Epidermal melanocyte (primary cell): Measurements from ENCODE around the gene TET3.
A peak's percentile ranks its signal among the peaks of the same experiment; 100 is the strongest.

Experiments used
- DNase-seq: peaks from one replicate; pipeline ENCODE4 v3.0.0; 2011; ENCODE audit warnings: low spot score; ENCODE audit not compliant: insufficient read length

TET3 gene

DNA sequence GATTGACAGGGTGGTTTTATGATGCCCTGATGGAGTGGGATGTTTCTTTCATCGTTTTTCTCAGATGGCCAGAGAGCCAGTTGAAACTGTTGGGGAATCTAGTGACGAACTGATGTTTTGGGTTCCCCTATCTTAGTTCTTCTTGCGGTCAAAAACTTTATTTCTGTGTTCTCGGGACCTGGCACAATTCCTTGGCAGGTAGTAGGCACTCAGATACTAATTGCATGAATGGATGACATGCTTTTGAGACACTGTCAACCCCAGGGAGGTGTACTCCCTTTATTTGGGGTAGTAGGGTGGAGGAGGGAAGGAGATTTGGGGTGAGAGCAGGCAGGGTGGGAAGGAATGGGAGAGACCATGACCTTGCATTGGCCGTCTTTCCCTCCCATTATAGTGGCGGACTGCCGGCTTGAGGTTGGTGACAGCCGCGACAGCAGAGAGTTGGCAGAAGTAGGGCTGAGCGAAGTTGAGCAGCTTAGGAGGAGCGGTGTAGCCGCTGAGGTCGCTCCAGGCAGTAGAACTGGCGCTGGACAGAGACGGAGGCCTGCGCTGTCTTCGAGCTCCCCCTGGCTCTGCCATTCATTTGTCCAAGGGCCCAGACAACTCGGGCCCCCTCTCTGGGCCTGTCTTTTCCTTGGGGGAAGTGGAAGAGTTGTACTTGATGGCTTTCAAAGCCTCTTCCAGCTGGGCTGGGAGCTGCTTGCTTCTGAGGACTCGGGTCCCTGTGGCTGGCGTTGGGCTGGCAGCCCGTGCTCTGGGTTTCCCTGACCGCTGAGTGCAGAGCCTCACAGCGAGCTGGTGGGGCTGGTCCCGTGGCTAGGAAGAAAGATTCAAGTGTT lies 2.6 kb downstream of the TET3 start:
- DNase-seq, result no peak

DNA sequence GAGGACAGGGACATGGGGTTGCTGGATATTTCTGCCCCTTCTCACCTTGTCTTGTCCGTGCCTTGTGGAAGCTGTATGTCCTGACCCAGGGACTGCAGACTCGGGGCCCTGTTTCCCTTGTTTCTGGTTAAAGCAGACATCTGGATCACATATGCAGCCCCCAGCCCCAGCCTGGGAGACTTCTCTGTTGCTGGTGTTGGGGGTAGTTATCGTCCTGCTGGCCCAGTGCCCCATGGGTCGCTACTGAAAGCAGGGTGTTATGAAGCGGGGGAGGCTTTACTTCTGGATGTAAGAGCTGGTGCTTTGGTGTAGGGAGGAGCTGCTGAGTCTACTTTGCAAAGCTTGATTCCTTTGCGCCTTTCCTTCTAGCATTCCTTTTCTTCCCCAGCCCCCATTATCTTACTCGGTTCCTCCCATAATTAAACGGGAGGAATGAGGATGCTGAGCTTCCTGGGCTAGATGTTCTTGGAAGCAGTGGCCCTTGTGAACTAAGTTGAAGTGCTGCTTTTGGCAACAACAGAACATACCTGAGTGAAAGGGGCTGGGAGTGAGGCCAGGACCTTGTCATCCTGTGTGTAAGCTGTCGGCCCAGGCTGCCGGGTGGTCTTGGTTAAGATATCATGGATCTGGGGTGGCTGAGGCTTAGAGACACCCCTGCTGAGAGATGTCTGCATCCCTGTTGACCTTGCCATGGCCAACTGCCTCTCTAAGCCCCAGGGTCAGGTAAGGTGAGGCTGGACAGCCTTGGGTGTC lies 3.4 kb downstream of the TET3 start:
- DNase-seq, result no peak

DNA sequence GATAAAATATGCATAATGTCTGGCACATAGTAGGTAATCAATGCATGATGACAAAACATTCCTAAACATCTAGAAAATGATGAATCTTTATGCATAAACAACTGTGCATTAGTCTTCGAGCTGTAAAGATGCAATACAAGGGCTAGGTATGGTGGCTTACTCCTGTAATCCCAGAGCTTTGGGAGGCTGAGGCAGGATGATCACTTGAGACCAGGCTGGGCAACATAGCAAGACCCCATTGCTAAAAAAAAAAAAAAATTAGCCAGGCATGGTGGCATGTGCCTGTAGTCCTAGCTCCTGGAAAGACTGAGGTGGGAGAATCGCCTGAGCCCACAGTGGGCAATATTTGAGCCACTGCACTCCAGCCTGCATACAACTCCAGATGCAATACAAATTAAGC lies 5.3 kb downstream of the TET3 start:
- no peak for DNase-seq

DNA sequence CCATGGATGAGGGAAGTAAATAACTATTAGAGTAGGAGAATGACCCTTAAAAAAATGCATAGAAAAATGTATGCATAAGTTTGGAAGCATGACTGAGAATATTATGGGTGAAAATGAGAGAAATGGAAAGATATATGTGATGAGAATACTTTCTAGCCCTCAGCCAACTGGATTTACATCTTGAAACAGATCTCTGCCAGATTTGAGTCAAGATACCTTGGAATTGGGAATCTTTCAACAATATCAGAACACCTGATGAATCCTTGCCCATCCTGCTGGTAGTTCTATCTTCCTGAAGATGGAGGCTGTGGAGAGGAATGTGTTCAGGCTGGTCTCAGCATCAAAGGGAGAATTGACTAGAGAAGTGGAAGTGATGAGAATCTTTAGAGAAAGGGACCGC lies 5.8 kb downstream of the TET3 start:
- DNase-seq, result no peak

DNA sequence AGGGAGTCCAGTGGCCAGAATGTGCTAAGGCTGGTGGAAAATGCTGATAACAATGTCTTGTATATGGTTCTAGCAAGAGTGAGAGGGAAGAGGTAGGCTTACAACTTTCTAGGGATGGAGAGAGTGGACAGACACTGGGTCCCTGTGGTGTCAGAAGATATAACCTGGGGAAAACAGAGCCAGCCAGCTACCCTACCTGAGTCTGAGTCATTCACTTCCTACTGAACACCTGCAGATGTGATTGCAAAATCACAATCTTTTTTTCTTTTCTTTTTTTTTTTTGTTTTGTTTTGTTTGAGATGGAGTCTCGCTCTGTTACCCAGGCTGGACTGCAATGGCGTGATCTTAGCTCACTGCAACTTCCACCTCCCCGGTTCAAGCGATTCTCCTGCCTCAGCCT lies 7.3 kb downstream of the TET3 start:
- no peak for DNase-seq

DNA sequence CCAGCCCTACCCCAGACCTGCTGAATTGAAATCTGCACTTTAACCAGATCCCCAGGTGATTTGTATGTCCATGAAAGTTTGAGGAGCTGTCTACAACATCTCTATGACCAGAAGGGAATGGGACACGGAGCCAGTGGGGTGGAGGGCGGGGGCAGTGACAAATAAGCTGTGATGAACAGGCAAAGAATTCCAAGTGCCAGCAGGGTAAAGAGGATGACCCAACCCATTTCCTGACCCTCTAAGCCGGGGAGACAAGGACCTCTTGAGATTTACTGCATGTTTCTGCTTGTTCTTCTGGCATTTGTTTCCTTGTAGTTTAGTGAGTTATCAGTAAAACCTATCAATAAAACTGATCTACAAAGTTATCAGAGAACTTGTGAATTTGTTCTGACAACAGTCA lies 8.7 kb downstream of the TET3 start:
- no peak for DNase-seq

DNA sequence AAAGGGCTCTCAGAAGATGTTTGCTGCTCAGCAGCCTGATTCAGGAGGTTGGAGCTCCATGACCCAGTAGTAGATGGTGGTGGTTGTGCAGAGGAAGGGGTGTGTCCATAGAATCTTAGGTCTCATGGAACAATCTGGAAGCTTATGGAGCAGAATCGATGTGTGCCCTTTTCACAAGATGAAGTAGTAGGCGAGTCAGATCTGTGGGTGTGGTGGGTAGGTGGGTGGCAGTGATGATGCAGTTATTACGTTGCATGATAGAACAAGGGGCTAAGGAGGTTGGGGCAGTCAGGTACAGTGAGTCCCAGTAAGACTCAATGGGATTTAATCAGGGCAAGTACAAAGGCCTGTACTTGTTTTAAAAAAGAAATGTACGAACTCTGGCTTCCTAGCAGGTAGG lies 9.1 kb downstream of the TET3 start:
- DNase-seq, result no peak

DNA sequence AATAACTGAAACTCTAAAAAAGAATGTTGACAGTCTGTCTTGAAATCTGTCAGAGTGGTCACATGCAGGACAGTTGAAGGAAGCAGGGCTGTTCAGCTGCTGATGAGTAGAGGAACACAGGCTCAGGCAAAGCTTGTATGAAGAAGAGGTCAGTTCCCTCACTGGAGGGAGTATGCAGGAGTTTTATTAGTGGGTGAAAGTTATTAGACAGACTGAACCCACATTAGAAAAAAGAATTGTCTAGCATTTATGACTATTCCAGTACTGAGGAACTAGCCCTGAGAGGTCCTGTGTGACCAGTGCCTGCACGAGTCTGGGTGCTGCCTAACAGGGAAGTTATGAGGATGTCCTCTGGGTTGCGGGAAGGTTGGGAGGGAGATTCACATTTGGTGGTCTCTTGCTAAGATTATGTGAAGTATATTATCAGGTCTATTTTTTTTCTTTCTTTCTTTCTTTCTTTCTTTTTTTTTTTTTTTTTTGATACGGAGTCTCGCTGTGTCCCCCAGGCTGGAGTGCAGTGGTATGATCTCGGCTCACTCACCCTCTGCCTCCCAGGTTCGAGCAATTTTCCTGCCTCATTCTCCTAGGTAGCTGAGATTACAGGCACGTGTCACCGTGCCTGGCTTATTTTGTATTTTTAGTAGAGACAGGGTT lies 9.6 kb downstream of the TET3 start:
- DNase-seq, result no peak

DNA sequence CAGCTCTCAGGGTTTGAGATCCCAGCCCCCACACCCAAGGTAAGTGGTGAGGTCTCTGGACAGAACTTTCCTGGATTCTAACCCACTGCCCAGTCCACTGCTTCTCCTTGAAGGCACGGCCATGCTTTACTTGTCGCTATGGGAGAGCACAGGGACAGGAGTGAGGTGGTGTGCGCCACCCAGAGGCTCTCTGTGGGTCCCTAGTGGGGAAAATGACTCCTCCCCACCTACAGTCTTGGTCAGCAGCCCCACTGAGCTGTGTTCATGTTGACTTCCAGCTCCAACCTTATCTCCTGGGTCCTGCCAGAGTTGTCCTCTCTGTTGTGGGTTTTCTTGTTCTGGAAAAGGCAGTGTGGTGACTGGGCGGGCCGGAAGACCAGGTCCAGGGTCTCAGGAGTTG lies 11.1 kb downstream of the TET3 start:
- no peak for DNase-seq

DNA sequence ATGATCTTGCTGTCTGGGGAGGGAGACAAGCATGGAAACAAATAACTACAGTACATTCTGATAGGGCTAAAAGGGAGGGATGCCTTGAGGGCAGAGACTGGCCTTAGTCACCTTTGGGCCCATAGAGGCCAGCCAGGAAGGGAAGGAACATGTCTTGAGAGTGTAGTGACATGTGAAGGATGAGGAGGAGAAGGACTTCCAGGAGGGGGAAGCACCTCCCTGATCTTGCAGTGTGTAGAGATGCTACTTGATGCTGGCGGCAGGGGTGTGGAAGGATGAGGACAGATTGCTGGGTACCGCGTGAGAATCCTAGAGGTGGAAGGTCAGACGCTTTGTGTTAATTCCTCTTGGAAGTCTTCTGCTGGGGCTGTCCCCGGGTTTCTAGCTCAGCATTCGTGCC lies 13.1 kb downstream of the TET3 start:
- DNase-seq, result no peak

DNA sequence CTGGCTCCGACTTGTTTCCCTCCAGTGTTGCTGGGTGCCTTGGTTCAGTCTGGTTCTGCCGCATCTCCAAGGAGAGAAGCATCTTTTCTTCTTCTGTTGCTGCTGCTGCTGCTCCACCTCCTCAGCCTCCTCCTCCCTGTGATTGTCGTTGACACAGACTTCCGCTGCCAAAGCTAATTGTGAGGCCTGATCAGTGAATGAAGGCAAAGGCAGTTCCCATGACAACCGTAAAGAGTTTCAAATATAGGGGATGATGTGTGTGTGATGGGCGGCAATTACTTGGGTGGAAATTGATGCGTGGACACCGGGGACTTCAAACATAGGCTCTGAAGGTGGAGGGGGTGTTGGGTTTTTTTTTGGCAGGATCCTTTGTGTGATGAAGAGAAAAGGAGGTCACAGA lies 13.7 kb downstream of the TET3 start:
- DNase-seq, result no peak

DNA sequence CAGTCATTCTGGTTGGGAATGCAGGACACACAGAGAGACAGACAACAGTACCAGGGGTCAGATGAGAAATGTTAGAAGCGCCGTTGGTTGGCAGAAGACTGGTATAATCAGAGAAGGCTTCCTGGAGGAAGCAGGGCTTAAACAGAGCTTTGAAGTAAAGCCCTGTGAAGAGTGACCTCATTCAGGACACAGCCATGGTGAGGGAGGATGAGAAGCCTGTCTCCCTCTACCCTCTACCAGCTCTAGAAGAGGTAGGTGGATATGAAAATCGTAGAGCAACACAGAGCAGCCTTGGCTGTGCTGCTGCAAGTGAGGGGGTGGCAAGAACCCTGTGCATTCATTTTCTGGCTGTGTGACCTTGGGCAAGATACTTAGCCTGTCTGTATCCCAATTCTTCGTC lies 14.2 kb downstream of the TET3 start:
- DNase-seq, result no peak

DNA sequence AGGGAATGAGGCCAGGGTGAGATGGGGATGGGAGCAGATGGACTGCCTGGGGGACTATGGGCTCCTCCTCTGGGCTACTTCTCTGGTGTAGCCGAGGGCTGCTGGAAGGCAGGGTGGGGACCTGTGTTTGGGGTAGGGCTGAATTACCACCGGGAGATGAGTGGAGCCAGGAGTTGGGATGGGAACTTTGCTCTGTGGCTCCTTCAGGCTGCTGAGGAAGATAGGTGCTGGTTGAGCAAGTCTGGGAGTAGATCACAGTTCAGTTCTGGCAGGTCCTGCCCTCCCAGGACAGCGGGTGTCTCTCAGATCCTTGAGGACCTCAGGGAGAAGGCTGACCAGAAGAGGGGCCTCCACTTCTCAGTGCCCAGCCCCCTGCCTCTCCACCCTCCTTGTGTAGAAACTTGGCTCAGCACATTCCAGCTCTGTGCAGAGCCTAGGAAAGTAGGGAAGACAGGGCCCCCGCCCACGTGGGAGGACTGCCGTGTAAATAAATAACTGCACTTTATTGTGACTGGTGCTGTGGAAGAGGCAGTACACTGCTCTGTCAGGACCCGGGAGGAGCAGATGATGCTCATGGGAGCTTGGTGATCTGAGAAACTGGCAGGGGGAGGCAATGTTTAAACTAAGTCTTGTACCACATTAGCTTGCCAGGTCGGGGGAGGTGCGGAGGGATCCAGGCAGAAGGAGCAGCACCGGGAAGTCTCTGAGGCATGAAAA lies 15.3 kb downstream of the TET3 start:
- no peak for DNase-seq

DNA sequence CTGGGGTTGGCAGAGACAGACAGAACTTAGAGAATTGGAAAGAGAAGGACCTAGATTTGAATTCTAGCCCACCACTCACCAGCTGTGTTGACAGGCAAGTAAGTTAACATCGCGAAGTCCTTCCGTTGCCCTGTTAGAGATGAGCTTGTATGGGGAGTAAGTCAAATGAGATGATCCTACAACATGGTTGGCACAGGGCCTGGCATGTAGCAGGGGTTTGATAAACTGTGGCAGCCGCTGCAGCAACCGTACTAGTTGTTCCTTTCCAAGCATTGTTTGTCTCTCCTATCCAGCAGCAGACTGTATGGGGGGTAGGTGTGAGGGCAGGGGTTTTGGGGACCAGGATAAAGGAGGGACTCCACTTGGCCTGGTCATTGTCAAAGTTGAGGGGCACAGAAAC lies 16.0 kb downstream of the TET3 start:
- no peak for DNase-seq

DNA sequence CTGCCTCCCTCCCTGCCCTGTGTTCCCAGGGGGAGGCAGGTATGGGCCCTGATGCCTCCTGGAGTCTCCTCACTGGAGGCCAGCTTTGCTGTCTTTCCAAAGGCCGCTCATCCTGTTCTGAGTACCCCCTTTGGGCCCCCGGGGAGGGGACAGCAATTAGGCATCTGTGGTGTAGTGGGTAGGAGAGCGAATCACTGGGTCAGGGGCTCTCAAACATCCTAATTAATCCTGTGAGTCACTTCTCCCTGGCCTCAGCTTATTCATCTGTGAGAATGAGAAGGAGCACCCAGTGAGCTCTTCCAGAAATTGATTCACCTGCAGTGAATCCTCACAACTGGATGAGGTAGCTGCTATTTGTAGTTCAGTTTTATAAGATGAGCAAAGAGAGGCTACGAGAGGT lies 16.4 kb downstream of the TET3 start:
- no peak for DNase-seq

DNA sequence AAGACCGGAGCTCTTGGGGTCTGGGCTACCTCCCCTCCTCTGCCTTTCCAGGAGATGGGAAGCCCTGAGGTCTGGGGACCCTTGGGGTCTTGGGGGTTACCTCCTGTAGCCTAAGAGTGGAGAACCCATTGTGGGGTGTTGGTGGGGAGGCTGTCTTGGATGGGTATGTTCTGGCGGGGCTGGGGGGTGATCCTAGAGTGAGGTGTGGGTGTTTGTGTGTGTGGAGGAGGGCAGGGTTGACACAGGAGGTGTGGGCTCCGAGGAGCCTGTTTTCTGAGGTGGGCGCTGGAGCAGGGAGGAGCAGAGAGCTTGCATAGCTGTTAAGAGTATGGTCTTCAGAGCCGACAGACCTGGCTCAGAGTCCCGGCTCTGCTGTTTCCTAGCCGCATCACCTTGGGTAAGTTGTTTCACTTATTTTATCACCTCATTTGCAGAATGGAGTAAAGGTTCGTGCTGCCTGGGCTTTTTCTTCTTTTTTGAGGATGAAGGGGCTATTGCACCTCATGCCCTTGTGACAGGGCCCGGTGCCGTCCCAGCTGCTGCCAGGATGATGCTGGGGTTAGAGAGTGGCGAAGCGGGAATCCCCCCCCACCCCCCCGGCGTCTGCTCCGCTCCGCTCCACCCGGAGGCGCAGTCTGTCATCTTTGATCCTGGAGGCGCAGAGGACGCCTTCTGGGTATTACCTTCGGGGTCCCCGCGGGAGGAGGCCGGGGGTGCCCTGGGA lies 17.2 kb downstream of the TET3 start:
- DNase-seq, result no peak

DNA sequence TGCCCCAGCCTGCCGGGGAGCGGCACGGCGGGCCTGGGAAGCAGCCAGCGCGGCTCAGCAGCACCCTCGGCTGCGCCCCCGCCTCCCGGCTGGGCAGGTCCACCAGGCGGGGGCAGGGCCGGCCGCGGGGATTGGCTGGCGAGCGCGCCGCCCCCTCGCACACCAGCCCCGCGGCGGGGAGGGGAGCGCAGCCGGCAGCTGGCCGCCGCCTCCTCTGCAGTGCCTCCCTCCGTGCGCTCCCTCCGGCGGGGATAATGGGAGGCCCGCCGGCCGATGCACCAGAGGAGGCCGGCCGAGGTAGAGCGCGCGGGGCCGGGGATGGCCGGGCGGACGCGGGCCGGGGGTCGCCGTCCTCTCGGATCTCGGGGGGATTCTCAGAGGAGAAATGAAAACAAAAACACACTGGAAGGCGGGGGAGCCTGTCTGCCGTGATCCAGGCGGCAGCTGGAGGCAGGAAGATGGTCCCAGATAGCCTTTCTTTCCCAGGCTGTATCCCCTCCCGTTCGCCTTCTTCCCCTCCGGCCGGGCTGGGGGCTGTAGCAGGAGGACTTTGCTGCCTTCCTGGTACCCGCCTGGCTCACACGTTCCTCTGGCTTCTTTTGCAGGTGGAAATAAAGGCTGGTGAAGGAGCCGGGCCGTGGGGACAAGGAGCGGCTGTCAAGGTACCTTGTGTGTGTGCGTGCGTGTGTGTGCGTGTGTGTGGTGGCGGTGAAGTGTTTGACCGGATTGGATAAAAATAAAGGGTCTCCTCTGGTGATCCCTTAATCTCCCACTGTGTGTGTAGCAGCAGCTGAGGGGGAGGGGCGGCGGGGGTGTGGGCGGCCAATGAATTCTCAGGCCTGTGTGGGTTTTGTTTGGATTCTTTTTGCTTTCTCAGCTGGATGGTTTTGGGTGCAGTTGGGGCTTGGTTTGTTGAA lies 18.1 kb downstream of the TET3 start:
- DNase-seq, result peak; percentile 72

DNA sequence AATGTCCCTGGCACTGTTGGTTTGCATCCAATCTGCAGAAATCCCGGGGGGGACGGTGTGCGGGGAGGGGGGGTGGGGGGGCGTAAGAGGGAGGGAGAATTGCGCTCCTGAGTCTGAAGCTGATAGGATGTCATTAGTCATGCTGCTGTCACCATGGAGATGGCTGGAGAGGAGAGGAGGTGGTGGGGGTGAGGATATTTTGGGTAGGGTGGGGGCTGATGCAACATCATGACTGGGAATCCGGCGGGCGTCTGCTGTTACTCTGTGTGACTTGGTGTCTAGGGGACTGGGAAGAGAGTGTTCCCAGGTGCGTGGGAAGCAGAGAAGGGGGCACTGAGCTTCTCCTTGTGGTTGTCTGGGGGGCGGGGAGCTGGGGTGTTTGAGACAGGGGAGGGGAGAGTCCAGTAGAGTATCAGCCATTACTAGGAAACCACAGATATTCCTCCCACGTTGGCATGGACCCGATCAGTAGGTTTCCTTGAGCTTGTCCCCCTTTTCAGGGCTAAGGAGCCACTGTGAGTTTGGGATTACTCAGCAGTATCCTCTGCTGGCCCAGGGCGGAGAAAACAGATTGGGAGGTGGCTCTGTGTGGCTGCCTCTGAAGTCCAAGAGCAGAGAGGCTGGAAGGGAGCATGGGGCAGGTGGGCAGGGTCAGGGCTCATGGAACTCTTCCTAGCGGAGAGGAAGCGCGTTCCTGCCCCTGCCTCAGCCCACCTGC lies 18.9 kb downstream of the TET3 start:
- DNase-seq, result no peak
